ENCODE measurements around the gene PDE4B. TPM values are rescaled to one million over a fixed set of nuclear protein-coding genes. Genes with fewer than 3 reads are reported as not detected.
"Not testable (repeated sequence)": the region's sequence is repeated elsewhere in the genome, so short reads cannot be mapped to it uniquely, and the experiment has no call there.

Gene PDE4B
- total and polyA plus RNA-seq, 9 of the 15 experiments (the other 6 are each of a cell fraction or from before 2014, with no cell fraction given), result 0.09 TPM; not detected in 8

- Histone ChIP-seq H3K9me3 (replicated peaks; ENCODE audit: control insufficient read depth, insufficient read depth, low read depth, low read length) (no peaks in the 10 kb centered on the region; the same call in 1 of the 2 replicates), H4K20me1 (replicated peaks; ENCODE audit: control insufficient read depth, insufficient read depth, low read length) (no peaks in the 10 kb centered on the region), H3K4me3 (no peak overlapping the region), H3K27ac (ENCODE audit: extremely low read depth, low read depth, low read length) (no peak overlapping the region), H3K9ac (ENCODE audit: insufficient read depth in 1 of 2, low read depth in 2 of 2, low read length in 2 of 2) (no peak overlapping the region), H3K79me2 (ENCODE audit: control insufficient read depth, insufficient read depth, low read length) (no peaks in the 10 kb centered on the region), H3K9me1 (ENCODE audit: control insufficient read depth, insufficient read depth, low read length) (peaks cover 3% of the 10 kb centered on the region), H3K4me2 (ENCODE audit: insufficient read depth, low read length) (no peak overlapping the region), H3K4me1 (replicated peaks in 1 of 2; ENCODE audit: control insufficient read depth in 2 of 2, insufficient read depth in 2 of 2, low read length in 2 of 2) (no peaks in the 10 kb centered on the region; a peak in 1 of 5 replicates), H3K27me3 (ENCODE audit: control insufficient read depth in 2 of 2, insufficient read depth in 2 of 2, low read length in 2 of 2) (no peaks in the 10 kb centered on the region), H3K36me3 (ENCODE audit: control insufficient read depth, insufficient read depth, low read length) (no peaks in the 10 kb centered on the region), H2AFZ (ENCODE audit: low read depth, low read length) (no peak overlapping the region)
- ChIA-PET CTCF (ENCODE audit: low intra/inter-chr PET ratio) (no interaction called here), POLR2A (no interaction called here)
- WGBS (ENCODE audit: insufficient coverage, low coverage, missing lambda C conversion rate), result 0% methylated on average over 1 of the region's 1 CpG
- FAIRE-seq, result no peak
- no peak for ATAC-seq
- in situ Hi-C loops (cut with MboI) (no loop called here), intact Hi-C loops (cut with micrococcal nuclease) (no loop called here)
- no peak for DNase-seq (ENCODE audit: extremely low read depth in 1 of 4, low spot score in 3 of 4)
- BruUV-seq (replicated peaks), result no TSS peak
- TF ChIP-seq POLR2G (IDR thresholded peaks at IDR 0.05; ENCODE audit: low read depth, low read length) (no peak), KDM2B (CRISPR knock-in tag; IDR thresholded peaks at IDR 0.05) (no peak), JUN (IDR thresholded peaks at IDR 0.05; ENCODE audit: borderline replicate concordance, low read depth, low read length) (no peak), JUN (CRISPR knock-in tag; IDR thresholded peaks at IDR 0.05; ENCODE audit: borderline replicate concordance) (no peak), CREM (IDR thresholded peaks at IDR 0.05; ENCODE audit: low read depth) (no peak)
- TF ChIP-seq, protein P1, sequence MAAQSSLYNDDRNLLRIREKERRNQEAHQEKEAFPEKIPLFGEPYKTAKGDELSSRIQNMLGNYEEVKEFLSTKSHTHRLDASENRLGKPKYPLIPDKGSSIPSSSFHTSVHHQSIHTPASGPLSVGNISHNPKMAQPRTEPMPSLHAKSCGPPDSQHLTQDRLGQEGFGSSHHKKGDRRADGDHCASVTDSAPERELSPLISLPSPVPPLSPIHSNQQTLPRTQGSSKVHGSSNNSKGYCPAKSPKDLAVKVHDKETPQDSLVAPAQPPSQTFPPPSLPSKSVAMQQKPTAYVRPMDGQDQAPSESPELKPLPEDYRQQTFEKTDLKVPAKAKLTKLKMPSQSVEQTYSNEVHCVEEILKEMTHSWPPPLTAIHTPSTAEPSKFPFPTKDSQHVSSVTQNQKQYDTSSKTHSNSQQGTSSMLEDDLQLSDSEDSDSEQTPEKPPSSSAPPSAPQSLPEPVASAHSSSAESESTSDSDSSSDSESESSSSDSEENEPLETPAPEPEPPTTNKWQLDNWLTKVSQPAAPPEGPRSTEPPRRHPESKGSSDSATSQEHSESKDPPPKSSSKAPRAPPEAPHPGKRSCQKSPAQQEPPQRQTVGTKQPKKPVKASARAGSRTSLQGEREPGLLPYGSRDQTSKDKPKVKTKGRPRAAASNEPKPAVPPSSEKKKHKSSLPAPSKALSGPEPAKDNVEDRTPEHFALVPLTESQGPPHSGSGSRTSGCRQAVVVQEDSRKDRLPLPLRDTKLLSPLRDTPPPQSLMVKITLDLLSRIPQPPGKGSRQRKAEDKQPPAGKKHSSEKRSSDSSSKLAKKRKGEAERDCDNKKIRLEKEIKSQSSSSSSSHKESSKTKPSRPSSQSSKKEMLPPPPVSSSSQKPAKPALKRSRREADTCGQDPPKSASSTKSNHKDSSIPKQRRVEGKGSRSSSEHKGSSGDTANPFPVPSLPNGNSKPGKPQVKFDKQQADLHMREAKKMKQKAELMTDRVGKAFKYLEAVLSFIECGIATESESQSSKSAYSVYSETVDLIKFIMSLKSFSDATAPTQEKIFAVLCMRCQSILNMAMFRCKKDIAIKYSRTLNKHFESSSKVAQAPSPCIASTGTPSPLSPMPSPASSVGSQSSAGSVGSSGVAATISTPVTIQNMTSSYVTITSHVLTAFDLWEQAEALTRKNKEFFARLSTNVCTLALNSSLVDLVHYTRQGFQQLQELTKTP (IDR thresholded peaks at IDR 0.05; ENCODE audit: low read depth in 1 of 2, partially characterized antibody in 2 of 2), result no peak
These were observed 625.3 kb downstream of the PDE4B start for GRCh38 chr1:66418021-66418420.

DNA sequence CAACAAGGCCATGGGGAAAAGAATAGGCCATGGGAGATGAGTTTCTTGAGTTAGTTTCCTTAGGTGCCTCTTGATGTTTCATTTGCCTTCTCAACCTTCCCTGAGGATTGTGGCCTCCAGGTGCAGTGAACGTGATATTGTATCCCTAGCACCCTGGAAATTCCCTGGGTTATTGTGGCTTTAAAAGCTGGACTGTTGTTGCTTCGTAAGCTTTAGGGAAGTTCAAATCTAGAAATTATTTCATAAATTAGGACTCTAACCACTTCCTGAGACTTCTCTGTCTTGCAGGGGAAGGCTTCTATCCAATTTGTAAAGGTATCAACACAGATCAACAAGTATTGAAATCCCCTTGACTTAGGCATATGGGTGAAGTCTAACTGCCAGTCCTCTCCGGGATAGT is 627.5 kb downstream of the PDE4B start:
- H3K36me3 ChIP-seq (ENCODE audit: control insufficient read depth, insufficient read depth, low read length); H3K27me3 ChIP-seq (ENCODE audit: control insufficient read depth in 2 of 2, insufficient read depth in 2 of 2, low read length in 2 of 2); H3K9me3 ChIP-seq (replicated peaks; ENCODE audit: control insufficient read depth, insufficient read depth, low read depth, low read length); H2AFZ ChIP-seq (ENCODE audit: low read depth, low read length); CTCF ChIA-PET (ENCODE audit: low intra/inter-chr PET ratio); in situ Hi-C loops (cut with MboI); H3K4me1 ChIP-seq (replicated peaks in 1 of 2; ENCODE audit: control insufficient read depth in 2 of 2, insufficient read depth in 2 of 2, low read length in 2 of 2); ATAC-seq; H3K4me3 ChIP-seq; H3K27ac ChIP-seq (ENCODE audit: extremely low read depth, low read depth, low read length); DNase-seq (ENCODE audit: extremely low read depth in 1 of 4, low spot score in 3 of 4); H3K4me2 ChIP-seq (ENCODE audit: insufficient read depth, low read length); H3K9me1 ChIP-seq (ENCODE audit: control insufficient read depth, insufficient read depth, low read length); H3K9ac ChIP-seq (ENCODE audit: insufficient read depth in 1 of 2, low read depth in 2 of 2, low read length in 2 of 2); POLR2A ChIA-PET; H4K20me1 ChIP-seq (replicated peaks; ENCODE audit: control insufficient read depth, insufficient read depth, low read length); BruUV-seq (replicated peaks); FAIRE-seq; H3K79me2 ChIP-seq (ENCODE audit: control insufficient read depth, insufficient read depth, low read length); intact Hi-C loops (cut with micrococcal nuclease): not testable (repeated sequence)
- 0% methylated on average over 3 of the region's 3 CpGs for WGBS (ENCODE audit: insufficient coverage, low coverage, missing lambda C conversion rate)

DNA sequence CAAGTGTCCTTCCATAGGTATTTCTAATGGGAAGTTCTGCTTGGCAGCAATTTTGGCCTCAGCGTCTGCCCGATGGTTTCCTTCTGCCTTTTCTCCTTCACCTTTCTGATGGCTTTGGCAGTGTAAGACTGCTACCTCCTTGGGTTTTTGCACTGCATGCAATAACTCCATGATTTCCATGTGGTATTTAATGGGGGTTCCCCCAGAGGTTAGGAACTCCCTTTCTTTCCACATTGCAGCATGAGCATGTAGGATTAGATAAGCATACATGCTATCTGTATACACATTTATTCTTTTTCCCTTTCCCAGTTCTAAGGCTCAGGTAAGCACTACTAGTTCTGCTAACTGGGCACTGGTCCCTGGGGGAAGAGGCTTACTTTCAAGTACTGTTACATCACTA is 628.2 kb downstream of the PDE4B start:
- intact Hi-C loops (cut with micrococcal nuclease); POLR2A ChIA-PET; in situ Hi-C loops (cut with MboI); DNase-seq (ENCODE audit: extremely low read depth in 1 of 4, low spot score in 3 of 4); H3K9me3 ChIP-seq (replicated peaks; ENCODE audit: control insufficient read depth, insufficient read depth, low read depth, low read length); H3K4me3 ChIP-seq; BruUV-seq (replicated peaks); CTCF ChIA-PET (ENCODE audit: low intra/inter-chr PET ratio); H3K9ac ChIP-seq (ENCODE audit: insufficient read depth in 1 of 2, low read depth in 2 of 2, low read length in 2 of 2); H4K20me1 ChIP-seq (replicated peaks; ENCODE audit: control insufficient read depth, insufficient read depth, low read length); H3K36me3 ChIP-seq (ENCODE audit: control insufficient read depth, insufficient read depth, low read length); H2AFZ ChIP-seq (ENCODE audit: low read depth, low read length); ATAC-seq; H3K27me3 ChIP-seq (ENCODE audit: control insufficient read depth in 2 of 2, insufficient read depth in 2 of 2, low read length in 2 of 2); H3K79me2 ChIP-seq (ENCODE audit: control insufficient read depth, insufficient read depth, low read length); FAIRE-seq; H3K27ac ChIP-seq (ENCODE audit: extremely low read depth, low read depth, low read length); H3K4me2 ChIP-seq (ENCODE audit: insufficient read depth, low read length); H3K9me1 ChIP-seq (ENCODE audit: control insufficient read depth, insufficient read depth, low read length); H3K4me1 ChIP-seq (replicated peaks in 1 of 2; ENCODE audit: control insufficient read depth in 2 of 2, insufficient read depth in 2 of 2, low read length in 2 of 2): not testable (repeated sequence)
- WGBS (ENCODE audit: insufficient coverage, low coverage, missing lambda C conversion rate), result 0% methylated on average over 2 of the region's 2 CpGs
